ENCODE measurements around the gene ROS1. TPM values are rescaled to one million over a fixed set of nuclear protein-coding genes. Genes with fewer than 3 reads are reported as not detected.
"Not testable (repeated sequence)": the region's sequence is repeated elsewhere in the genome, so short reads cannot be mapped to it uniquely, and the experiment has no call there.

Gene ROS1
- total RNA-seq, 1 donor from 2014 or later = not detected

DNA sequence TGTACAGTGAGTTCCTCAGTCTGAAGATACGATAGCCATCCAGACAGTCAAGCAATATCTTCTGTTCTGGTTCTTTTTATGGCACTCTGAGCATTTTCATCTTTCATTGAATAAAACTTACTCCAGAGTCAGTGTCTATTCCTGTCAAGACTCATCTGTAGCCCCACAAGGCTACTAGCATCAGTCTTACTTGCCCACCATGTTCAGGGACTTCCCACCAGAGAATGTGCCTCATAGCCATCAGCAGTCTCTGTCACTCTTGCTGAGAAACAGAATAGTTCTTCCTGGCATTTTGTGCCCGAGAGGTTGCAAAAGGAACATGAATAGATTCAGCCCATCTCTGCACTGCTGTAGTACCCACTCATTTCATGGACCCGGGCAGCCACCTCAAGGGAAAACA is 44.0 kb upstream of the ROS1 start:
- no peaks in the 10 kb centered on the region for H3K9me3 ChIP-seq (ENCODE audit: insufficient read depth, low read depth, low read length)
- H3K36me3 ChIP-seq (ENCODE audit: insufficient read depth, low read length) = no peaks in the 10 kb centered on the region
- no peaks in the 10 kb centered on the region for H3K27me3 ChIP-seq (ENCODE audit: insufficient read depth, low read length)
- Mint-ChIP-seq H3K4me1 (ENCODE audit: low read depth, unreplicated experiment) (peaks cover 6% of the 10 kb centered on the region), H3K4me3 (ENCODE audit: unreplicated experiment) (no peak overlapping the region), H3K27me3 (ENCODE audit: low read depth, unreplicated experiment) (peaks cover 6% of the 10 kb centered on the region), H3K36me3 (ENCODE audit: low read depth, unreplicated experiment) (no peaks in the 10 kb centered on the region), H3K9me3 (ENCODE audit: unreplicated experiment) (no peaks in the 10 kb centered on the region), H3K27ac (ENCODE audit: unreplicated experiment) (no peak overlapping the region)
- no peak overlapping the region for H3K4me3 ChIP-seq (ENCODE audit: insufficient read depth, low read depth, low read length)
- FAIRE-seq = no peak
- H3K4me2 ChIP-seq (ENCODE audit: low read length) = no peak overlapping the region
- no peak overlapping the region for H3K27ac ChIP-seq (ENCODE audit: low read depth, low read length)
- H3K4me1 ChIP-seq (ENCODE audit: insufficient read depth, low read length) = peaks cover 4% of the 10 kb centered on the region
- DNase-seq (ENCODE audit: low read depth) = no peak
- H2AFZ ChIP-seq (ENCODE audit: low read depth, low read length) = no peak overlapping the region
- no peaks in the 10 kb centered on the region for H3K79me2 ChIP-seq (ENCODE audit: insufficient read depth, low read length)
- TF ChIP-seq CTCF (IDR thresholded peaks at IDR 0.05; ENCODE audit: insufficient read depth, low read depth, low read length) (no peak), EZH2 (IDR thresholded peaks at IDR 0.05; ENCODE audit: insufficient read depth, low read length) (no peak)
- H3K9ac ChIP-seq (ENCODE audit: low read length) = no peak overlapping the region
- H4K20me1 ChIP-seq (ENCODE audit: insufficient read depth, low read length) = no peaks in the 10 kb centered on the region

DNA sequence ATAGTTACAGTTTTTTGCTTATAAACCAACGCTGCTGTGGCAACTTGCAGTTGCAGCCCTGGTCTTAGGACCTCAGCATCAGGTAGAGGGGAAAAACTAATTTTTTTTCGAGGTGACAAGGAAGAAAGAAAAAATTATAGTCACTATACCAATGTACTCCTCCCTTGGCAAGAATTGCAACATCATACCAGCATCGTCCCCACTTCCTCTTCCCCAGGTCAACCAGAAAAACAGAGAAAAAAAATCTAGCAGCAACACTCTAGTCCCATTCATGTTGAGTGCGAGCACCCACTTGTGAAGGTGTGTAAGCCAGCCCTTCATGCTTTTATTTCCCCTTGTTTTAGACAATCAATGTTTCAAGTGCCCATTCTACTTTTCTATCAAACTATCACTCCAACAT is 43.6 kb upstream of the ROS1 start:
- Mint-ChIP-seq H3K9me3 (ENCODE audit: unreplicated experiment) (no peaks in the 10 kb centered on the region), H3K4me1 (ENCODE audit: low read depth, unreplicated experiment) (peaks cover 8% of the 10 kb centered on the region), H3K27ac (ENCODE audit: unreplicated experiment) (no peak overlapping the region), H3K36me3 (ENCODE audit: low read depth, unreplicated experiment) (no peaks in the 10 kb centered on the region), H3K27me3 (ENCODE audit: low read depth, unreplicated experiment) (peaks cover 6% of the 10 kb centered on the region), H3K4me3 (ENCODE audit: unreplicated experiment) (no peak overlapping the region)
- no peak overlapping the region for H3K9ac ChIP-seq (ENCODE audit: low read length)
- H3K36me3 ChIP-seq (ENCODE audit: insufficient read depth, low read length) = no peaks in the 10 kb centered on the region
- DNase-seq (ENCODE audit: low read depth) (no peak), FAIRE-seq (no peak)
- no peaks in the 10 kb centered on the region for H3K9me3 ChIP-seq (ENCODE audit: insufficient read depth, low read depth, low read length)
- no peaks in the 10 kb centered on the region for H3K27me3 ChIP-seq (ENCODE audit: insufficient read depth, low read length)
- no peaks in the 10 kb centered on the region for H3K79me2 ChIP-seq (ENCODE audit: insufficient read depth, low read length)
- peaks cover 8% of the 10 kb centered on the region for H3K4me1 ChIP-seq (ENCODE audit: insufficient read depth, low read length)
- no peak overlapping the region for H2AFZ ChIP-seq (ENCODE audit: low read depth, low read length)
- H3K27ac ChIP-seq (ENCODE audit: low read depth, low read length) = no peak overlapping the region
- TF ChIP-seq EZH2 (IDR thresholded peaks at IDR 0.05; ENCODE audit: insufficient read depth, low read length) = no peak
- TF ChIP-seq CTCF (IDR thresholded peaks at IDR 0.05; ENCODE audit: insufficient read depth, low read depth, low read length) = no peak
- no peak overlapping the region for H3K4me2 ChIP-seq (ENCODE audit: low read length)
- H3K4me3 ChIP-seq (ENCODE audit: insufficient read depth, low read depth, low read length) = no peak overlapping the region
- no peaks in the 10 kb centered on the region for H4K20me1 ChIP-seq (ENCODE audit: insufficient read depth, low read length)

DNA sequence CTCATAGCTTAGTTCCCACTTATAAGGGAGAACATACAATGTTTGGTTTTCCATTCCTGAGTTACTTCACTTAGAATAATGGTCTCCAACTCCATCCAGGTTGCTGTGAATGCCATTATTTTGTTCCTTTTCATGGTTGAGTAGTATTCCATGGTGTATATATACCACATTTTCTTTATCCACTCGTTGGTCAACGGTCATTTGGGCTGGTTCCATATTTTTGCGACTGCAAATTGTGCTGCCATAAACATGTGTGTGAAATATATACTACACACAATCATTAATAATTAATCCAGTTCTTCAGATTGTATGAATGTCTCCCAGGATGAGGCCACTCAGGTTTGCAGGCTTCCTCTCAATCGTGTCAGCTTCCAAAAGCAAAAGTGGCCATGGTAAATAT is 42.8 kb upstream of the ROS1 start:
- peaks cover 17% of the 10 kb centered on the region for H3K4me1 Mint-ChIP-seq (ENCODE audit: low read depth, unreplicated experiment)
- not testable (repeated sequence) for H3K36me3 Mint-ChIP-seq (ENCODE audit: low read depth, unreplicated experiment); H3K9me3 ChIP-seq (ENCODE audit: insufficient read depth, low read depth, low read length); H3K27me3 Mint-ChIP-seq (ENCODE audit: low read depth, unreplicated experiment); H4K20me1 ChIP-seq (ENCODE audit: insufficient read depth, low read length); H3K9ac ChIP-seq (ENCODE audit: low read length); FAIRE-seq; H3K4me3 ChIP-seq (ENCODE audit: insufficient read depth, low read depth, low read length); H3K27me3 ChIP-seq (ENCODE audit: insufficient read depth, low read length); H3K9me3 Mint-ChIP-seq (ENCODE audit: unreplicated experiment); H3K79me2 ChIP-seq (ENCODE audit: insufficient read depth, low read length); H2AFZ ChIP-seq (ENCODE audit: low read depth, low read length); H3K36me3 ChIP-seq (ENCODE audit: insufficient read depth, low read length); H3K4me2 ChIP-seq (ENCODE audit: low read length); H3K27ac ChIP-seq (ENCODE audit: low read depth, low read length); DNase-seq (ENCODE audit: low read depth); H3K4me3 Mint-ChIP-seq (ENCODE audit: unreplicated experiment); H3K27ac Mint-ChIP-seq (ENCODE audit: unreplicated experiment)
- H3K4me1 ChIP-seq (ENCODE audit: insufficient read depth, low read length) = peaks cover 13% of the 10 kb centered on the region
